Uterus (tissue), 4 donors: Measurements from ENCODE around the gene PHPT1. TPM values are rescaled to one million over a fixed set of nuclear protein-coding genes. Genes with fewer than 3 reads are reported as not detected.

Experiments used
- DNase-seq, 2 donors: peaks; one replicate each; pipeline ENCODE4 v3.0.0-alpha.2; 2019 to 2020
- H3K27ac ChIP-seq, 2 donors: fragments of 200-600 bp; sonication (generic); 1 replicate in 1 of 2; 2 replicates in 1 of 2; pipeline ENCODE4 v1.5.1; 2016 to 2018
- H3K27me3 ChIP-seq, 2 donors: fragments of 200-600 bp; sonication (generic); one replicate each; pipeline ENCODE4 v1.5.1; 2018 to 2019; ENCODE audit warnings: control low read depth in 1 of 2
- H3K36me3 ChIP-seq, 2 donors: fragments of 200-600 bp; sonication (generic); one replicate each; pipeline ENCODE4 v1.5.1; 2019; ENCODE audit warnings: control low read depth in 1 of 2
- H3K4me1 ChIP-seq, 2 donors: fragments of 200-600 bp; sonication (generic); one replicate each; pipeline ENCODE4 v1.5.1; 2018 to 2019; ENCODE audit warnings: control low read depth in 1 of 2
- H3K4me3 ChIP-seq, 2 donors: fragments of 200-600 bp; sonication (generic); 1 replicate in 1 of 2; 2 replicates in 1 of 2; pipeline ENCODE4 v1.5.1; 2018 to 2019; ENCODE audit warnings: mild to moderate bottlenecking in 1 of 2
- H3K9me3 ChIP-seq, 2 donors: fragments of 200-600 bp; sonication (generic); one replicate each; pipeline ENCODE4 v1.5.1; 2019; ENCODE audit warnings: control low read depth in 1 of 2
- POLR2A ChIP-seq, 2 donors: fragments of 450-650 bp; IDR thresholded peaks; one replicate each; pipeline ENCODE4 v1.6.1; 2016; ENCODE audit warnings: antibody characterized with exemption in 2 of 2, mild to moderate bottlenecking in 1 of 2, moderate library complexity in 1 of 2
- intact Hi-C: fragments of 100-400 bp; cut with DNase I; formaldehyde crosslinking; loops from one replicate; pipeline ENCODE4 v1.15.1; 2023; ENCODE audit warnings: low total_unique reads
- total RNA-seq, 4 donors: library from RNA; depleted of rRNA in 3 of 4; stranded (reverse); fragments of >200 nt in 3 of 4; gene quantifications; one replicate each; pipeline versions ENCODE4 v1.1.0 to v1.2.4, GENCODE V29; 2014 to 2023
- TF ChIP-seq, protein P1 (sequence below), 4 experiments: fragments of 200-600 bp in 2 of 4; fragments of 450-650 bp in 2 of 4; sonication (generic) in 2 of 4; IDR thresholded peaks; one replicate each; pipeline ENCODE4 v1.5.1; 2016 to 2019; ENCODE audit warnings: antibody characterized with exemption in 4 of 4, mild to moderate bottlenecking in 2 of 4, moderate library complexity in 1 of 4
- donor health status: DM: yes; HTN: yes; CAD: no.

The PHPT1 gene
- total RNA-seq, 4 donors from 2014 or later, result 12.4 to 55.5 (median 31.4) TPM

DNA sequence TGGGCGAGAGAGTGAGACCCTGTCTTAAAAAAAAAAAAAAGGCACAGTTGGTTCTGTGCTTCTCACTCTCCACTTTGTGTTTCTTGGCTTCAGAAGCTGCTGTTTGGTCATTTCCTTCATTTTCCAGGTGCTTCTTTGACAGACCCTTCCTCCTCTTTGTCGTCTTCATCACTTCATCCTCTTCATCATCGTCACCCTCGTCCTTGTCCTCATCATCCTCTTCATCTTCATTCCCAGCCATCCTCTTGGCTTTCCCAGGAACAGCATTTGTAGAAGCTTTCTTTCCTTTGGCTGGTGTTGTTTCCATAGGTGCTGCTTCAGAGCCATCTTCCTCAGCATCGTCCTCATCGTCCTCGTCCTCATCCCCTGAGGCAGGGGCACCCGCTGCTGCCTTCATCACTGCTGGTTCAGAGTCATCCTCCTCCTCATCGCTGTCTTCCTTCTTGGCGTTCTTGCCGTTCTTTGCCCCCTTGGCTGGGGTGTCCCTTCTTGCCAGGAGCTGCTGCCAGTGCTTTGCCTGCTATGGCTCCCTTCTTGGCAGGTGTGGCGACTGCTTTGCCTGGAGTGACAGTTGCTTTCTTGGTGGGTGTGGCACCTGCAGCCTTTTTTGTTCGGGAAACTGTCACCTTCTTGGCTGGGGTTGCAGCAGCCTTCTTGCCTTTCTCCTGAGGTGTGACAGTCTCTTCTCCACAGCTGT is 34.3 kb upstream of the PHPT1 start:
- no peaks in the 10 kb centered on the region for H3K9me3 ChIP-seq

GRCh38 chr9:136815422-136815782 is 33.8 kb upstream of the PHPT1 start:
- no peak for TF ChIP-seq POLR2A (IDR thresholded peaks at IDR 0.05)
- TF ChIP-seq, protein P1, sequence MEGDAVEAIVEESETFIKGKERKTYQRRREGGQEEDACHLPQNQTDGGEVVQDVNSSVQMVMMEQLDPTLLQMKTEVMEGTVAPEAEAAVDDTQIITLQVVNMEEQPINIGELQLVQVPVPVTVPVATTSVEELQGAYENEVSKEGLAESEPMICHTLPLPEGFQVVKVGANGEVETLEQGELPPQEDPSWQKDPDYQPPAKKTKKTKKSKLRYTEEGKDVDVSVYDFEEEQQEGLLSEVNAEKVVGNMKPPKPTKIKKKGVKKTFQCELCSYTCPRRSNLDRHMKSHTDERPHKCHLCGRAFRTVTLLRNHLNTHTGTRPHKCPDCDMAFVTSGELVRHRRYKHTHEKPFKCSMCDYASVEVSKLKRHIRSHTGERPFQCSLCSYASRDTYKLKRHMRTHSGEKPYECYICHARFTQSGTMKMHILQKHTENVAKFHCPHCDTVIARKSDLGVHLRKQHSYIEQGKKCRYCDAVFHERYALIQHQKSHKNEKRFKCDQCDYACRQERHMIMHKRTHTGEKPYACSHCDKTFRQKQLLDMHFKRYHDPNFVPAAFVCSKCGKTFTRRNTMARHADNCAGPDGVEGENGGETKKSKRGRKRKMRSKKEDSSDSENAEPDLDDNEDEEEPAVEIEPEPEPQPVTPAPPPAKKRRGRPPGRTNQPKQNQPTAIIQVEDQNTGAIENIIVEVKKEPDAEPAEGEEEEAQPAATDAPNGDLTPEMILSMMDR (IDR thresholded peaks at IDR 0.05), result no peak
- no peak for DNase-seq
- Histone ChIP-seq H3K4me3 (no peak overlapping the region), H3K4me1 (no peaks in the 10 kb centered on the region), H3K27ac (no peak overlapping the region), H3K27me3 (no peaks in the 10 kb centered on the region), H3K36me3 (no peaks in the 10 kb centered on the region), H3K9me3 (no peaks in the 10 kb centered on the region)
- intact Hi-C loops, result no loop called here

More for the DNA sequence above, 34.3 kb upstream of the PHPT1 start:
- Histone ChIP-seq H3K27me3 (no peaks in the 10 kb centered on the region), H3K4me1 (peaks cover 0 to 3% of the 10 kb centered on the region in 2 donors), H3K4me3 (no peak overlapping the region), H3K27ac (no peak overlapping the region), H3K36me3 (no peaks in the 10 kb centered on the region)
- TF ChIP-seq, protein P1 (IDR thresholded peaks at IDR 0.05), result no peak
- TF ChIP-seq POLR2A (IDR thresholded peaks at IDR 0.05), result no peak
- intact Hi-C loops, result no loop called here
- no peak for DNase-seq

DNA sequence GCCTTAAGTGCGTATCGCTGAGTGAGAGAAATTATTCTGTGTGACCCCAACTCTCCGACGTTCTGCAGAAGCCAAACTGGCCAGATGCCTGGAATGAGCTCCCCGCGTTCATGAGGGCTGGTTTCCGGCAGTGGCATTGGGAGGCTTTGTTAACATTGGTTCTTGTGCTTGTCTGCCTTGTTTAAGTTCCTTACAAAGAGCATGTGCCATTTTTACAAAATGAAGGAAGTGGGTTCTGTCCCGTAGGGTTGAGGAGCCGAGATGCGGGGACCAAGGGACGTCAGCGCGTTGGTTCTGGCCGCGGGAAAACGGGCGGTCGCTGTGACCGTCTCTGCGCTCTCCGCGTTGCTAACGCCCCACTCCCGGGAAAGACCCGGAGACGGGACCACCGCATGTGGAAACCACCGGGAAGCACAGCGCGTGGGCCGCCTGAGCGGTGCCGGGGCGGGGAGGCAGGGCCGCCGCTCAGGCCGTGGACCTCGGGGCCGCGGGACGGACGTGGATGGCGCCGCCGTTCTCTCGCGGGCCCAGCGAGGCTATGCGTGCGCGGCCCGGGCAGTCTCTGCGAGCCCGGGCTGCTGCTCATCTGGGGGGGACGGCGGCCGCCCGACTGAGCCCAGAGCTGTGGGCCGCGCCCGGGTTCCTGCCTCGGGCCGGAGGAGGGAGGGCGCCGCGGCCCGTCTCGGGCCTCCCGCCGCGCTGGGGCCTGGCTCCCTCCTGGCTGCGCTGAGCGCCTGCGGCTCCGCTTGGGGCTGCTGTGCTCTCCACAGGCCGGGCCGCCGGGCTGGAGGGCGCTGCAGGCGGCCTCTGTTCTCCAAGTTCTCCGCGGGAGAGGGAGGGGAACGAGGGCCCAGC is 28.0 kb upstream of the PHPT1 start:
- DNase-seq, result no peak
- H3K9me3 ChIP-seq, result no peaks in the 10 kb centered on the region
- no peaks in the 10 kb centered on the region for H3K36me3 ChIP-seq
- H3K4me3 ChIP-seq, result peak overlapping the region; percentile 14 to 33
- no peak overlapping the region for H3K27ac ChIP-seq
- no peak for TF ChIP-seq POLR2A (IDR thresholded peaks at IDR 0.05)
- TF ChIP-seq, protein P1 (IDR thresholded peaks at IDR 0.05), result no peak
- intact Hi-C loops, result no loop called here
- peaks cover 0 to 10% of the 10 kb centered on the region in 2 donors for H3K4me1 ChIP-seq
- no peaks in the 10 kb centered on the region for H3K27me3 ChIP-seq

DNA sequence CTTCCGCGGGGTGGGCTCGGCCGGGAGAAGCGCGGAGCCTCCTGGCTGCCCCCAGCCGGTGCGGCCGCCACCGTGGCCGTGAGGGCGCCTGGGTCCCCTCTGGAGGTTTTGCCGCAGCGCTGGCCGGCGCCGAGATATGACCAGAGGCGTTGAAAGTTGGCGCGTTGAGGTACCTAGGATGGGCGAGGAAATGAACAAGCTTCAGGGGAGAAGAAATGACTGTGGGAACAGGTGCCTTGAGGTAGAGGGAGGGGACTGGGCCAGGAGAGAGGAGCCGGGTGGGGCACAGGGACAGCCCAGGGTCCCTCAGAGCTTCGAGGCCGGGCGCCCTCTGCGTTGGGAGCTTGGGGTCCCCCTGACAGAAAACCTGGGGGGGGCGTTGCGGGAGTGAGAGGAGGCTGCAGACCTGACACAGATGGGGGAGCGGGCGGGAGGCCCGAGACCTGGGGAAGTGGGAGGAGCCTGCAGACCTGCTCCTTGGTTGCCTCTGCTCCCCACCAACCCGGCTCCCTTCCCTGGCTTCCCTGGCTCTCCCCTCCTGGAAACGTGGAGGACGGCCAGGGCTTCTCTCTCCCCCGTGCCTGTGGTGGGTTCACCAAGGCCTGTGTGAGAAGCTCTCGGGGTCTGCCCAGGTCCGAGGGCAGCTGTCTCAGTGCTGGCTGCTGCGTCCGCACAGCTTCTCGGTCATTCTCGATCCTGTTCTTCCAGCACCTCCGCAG is 27.2 kb upstream of the PHPT1 start:
- H3K27ac ChIP-seq, result no peak overlapping the region
- H3K27me3 ChIP-seq, result no peaks in the 10 kb centered on the region
- H3K36me3 ChIP-seq, result no peaks in the 10 kb centered on the region
- TF ChIP-seq POLR2A (IDR thresholded peaks at IDR 0.05), result no peak
- TF ChIP-seq, protein P1 (IDR thresholded peaks at IDR 0.05), result no peak
- DNase-seq, result no peak
- no peaks in the 10 kb centered on the region for H3K9me3 ChIP-seq
- peaks cover 0 to 10% of the 10 kb centered on the region in 2 donors for H3K4me1 ChIP-seq
- intact Hi-C loops, result no loop called here
- H3K4me3 ChIP-seq, result peak overlapping the region in 1 of 2 donors; percentile 33
